Duodenal mucosa (tissue), 2 donors: Measurements from ENCODE around the gene FLT3LG.

ENCODE experiments used
- H3K27ac ChIP-seq: one replicate; pipeline ENCODE4 v1.7.0; 2013; ENCODE audit warnings: low read depth, low read length
- H3K27me3 ChIP-seq, 2 donors: one replicate each; pipeline ENCODE4 v1.7.0; 2013; ENCODE audit warnings: low read length in 2 of 2, control low read depth in 1 of 2; ENCODE audit not compliant: insufficient read depth in 2 of 2, control insufficient read depth in 1 of 2
- H3K36me3 ChIP-seq, 2 donors: one replicate each; pipeline ENCODE4 v1.7.0; 2013; ENCODE audit warnings: low read length in 2 of 2, control low read depth in 1 of 2; ENCODE audit not compliant: insufficient read depth in 2 of 2, control insufficient read depth in 1 of 2
- H3K4me1 ChIP-seq, 2 donors: one replicate each; pipeline ENCODE4 v1.7.0; 2013; ENCODE audit warnings: low read length in 2 of 2, control low read depth in 1 of 2; ENCODE audit not compliant: insufficient read depth in 2 of 2, control insufficient read depth in 1 of 2
- H3K4me3 ChIP-seq, 2 donors: one replicate each; pipeline ENCODE4 v1.7.0; 2013; ENCODE audit warnings: low read length in 2 of 2, low read depth in 1 of 2
- H3K9ac ChIP-seq, 2 donors: one replicate each; pipeline ENCODE4 v1.7.0; 2013; ENCODE audit warnings: low read length in 2 of 2, low read depth in 1 of 2
- H3K9me3 ChIP-seq, 2 donors: one replicate each; pipeline ENCODE4 v1.7.0; 2013; ENCODE audit warnings: low read length in 2 of 2, control low read depth in 1 of 2; ENCODE audit not compliant: control insufficient read depth in 1 of 2

Gene FLT3LG

DNA sequence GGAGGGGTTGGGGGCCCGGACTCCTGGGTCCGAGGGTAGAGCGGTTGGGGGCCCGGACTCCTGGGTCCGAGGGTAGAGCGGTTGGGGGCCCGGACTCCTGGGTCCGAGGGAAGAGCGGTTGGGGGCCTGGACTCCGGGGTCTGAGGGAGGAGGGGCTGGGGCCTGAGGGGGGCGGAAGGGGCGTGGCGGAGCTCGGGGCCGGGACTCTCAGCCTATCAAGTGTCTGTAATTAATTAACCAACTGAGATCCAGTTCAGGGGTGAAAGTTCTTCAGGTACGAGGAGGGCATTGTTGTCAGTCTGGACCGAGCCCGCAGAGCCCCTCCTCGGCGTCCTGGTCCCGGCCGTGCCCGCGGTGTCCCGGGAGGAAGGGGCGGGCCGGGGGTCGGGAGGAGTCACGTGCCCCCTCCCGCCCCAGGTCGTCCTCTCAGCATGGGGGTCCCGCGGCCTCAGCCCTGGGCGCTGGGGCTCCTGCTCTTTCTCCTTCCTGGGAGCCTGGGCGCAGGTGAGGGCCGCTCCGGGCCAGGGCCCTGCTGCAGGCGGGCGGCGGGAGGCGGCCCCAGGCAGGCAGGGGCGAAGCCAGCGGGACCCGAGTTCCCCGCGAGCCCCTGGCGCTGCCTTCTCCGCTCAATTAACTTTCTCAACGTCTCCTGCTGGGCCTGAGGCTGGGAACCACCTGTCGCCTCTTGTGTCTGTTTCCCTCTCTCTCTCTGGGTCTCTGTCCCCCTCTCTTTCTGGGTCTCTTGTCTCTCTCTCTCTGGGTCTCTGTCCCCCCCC is 39.1 kb downstream of the FLT3LG start:
- peak overlapping the region; percentile 78 for H3K27ac ChIP-seq

DNA sequence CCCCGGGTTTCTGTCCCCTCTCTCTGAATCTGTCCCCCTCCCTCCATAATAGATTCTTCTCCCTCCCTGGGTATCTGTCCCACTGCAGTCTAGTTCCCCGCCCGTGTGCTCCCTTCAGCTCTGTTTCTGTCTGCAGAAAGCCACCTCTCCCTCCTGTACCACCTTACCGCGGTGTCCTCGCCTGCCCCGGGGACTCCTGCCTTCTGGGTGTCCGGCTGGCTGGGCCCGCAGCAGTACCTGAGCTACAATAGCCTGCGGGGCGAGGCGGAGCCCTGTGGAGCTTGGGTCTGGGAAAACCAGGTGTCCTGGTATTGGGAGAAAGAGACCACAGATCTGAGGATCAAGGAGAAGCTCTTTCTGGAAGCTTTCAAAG is 39.7 kb downstream of the FLT3LG start:
- Histone ChIP-seq H3K36me3 (peaks cover 0 to 9% of the 10 kb centered on the region in 2 donors), H3K4me1 (peaks cover 10 to 42% of the 10 kb centered on the region in 2 donors), H3K27me3 (no peaks in the 10 kb centered on the region), H3K27ac (peak overlapping the region; percentile 58), H3K9ac (peak overlapping the region; percentile 64 to 73), H3K9me3 (no peaks in the 10 kb centered on the region), H3K4me3 (peak overlapping the region; percentile 78 to 83)

More for the DNA sequence above, 39.1 kb downstream of the FLT3LG start:
- Histone ChIP-seq H3K36me3 (peaks cover 0 to 9% of the 10 kb centered on the region in 2 donors), H3K27me3 (no peaks in the 10 kb centered on the region), H3K9ac (peak overlapping the region; percentile 64 to 73), H3K4me3 (peak overlapping the region; percentile 78 to 83), H3K9me3 (no peaks in the 10 kb centered on the region), H3K4me1 (peaks cover 10 to 42% of the 10 kb centered on the region in 2 donors)

DNA sequence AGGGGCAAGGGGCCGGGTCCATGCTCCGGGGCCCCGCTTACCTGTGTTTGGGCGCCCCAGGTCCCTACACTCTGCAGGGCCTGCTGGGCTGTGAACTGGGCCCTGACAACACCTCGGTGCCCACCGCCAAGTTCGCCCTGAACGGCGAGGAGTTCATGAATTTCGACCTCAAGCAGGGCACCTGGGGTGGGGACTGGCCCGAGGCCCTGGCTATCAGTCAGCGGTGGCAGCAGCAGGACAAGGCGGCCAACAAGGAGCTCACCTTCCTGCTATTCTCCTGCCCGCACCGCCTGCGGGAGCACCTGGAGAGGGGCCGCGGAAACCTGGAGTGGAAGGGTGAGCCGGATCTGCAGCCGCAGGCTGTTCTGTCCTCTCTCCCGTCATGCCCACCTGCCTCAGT is 40.1 kb downstream of the FLT3LG start:
- Histone ChIP-seq H3K36me3 (peaks cover 0 to 9% of the 10 kb centered on the region in 2 donors), H3K27ac (peak overlapping the region; percentile 58), H3K4me1 (peaks cover 10 to 42% of the 10 kb centered on the region in 2 donors), H3K9ac (peak overlapping the region; percentile 64 to 73), H3K4me3 (peak overlapping the region; percentile 78 to 83), H3K9me3 (no peaks in the 10 kb centered on the region), H3K27me3 (no peaks in the 10 kb centered on the region)

DNA sequence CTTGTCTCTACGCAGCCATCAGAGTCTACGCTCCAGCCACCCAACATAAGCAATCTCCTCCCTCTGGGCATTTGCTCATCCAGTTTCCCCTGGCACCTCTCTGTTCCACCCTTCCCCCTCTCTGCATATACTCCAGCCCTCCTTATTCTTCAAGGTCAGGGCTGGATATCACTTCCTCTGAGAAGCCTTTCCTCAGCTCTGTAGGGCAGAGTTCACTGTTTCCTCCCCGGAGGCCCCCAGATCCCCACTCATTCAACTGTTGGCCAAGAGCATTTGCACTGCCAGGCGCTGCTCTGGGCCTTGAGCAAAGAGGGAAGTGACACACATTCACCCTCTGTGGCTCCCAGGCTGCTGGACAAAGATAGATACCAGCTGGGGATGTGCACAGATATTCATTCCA is 41.8 kb downstream of the FLT3LG start:
- H3K9ac ChIP-seq, result peak overlapping the region; percentile 21 to 54
- no peaks in the 10 kb centered on the region for H3K27me3 ChIP-seq
- peak overlapping the region; percentile 37 to 64 for H3K4me3 ChIP-seq
- H3K36me3 ChIP-seq, result peaks cover 0 to 14% of the 10 kb centered on the region in 2 donors
- peaks cover 10 to 42% of the 10 kb centered on the region in 2 donors for H3K4me1 ChIP-seq
- H3K9me3 ChIP-seq, result no peaks in the 10 kb centered on the region
- no peak overlapping the region for H3K27ac ChIP-seq

DNA sequence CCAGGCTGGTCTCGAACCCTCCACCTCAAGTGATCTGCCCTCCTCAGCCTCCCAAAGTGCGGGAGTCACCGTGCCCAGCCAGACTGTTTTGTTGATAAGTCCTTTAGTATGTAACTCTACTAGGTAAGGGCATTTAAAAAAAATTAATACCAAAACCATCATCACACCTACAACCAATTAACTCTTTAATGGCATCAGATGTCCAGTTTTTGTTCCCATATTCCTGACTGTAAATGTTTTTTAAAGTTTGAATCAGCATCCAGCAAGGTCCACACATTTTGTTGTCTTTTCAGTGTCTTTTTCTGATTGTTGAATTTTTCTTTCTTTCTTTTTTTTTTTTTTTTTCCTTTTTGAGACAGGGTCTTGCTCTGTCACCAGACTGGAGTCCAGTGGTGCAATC is 44.0 kb downstream of the FLT3LG start:
- no peak overlapping the region for H3K4me3 ChIP-seq
- H3K9me3 ChIP-seq, result no peaks in the 10 kb centered on the region
- H3K27me3 ChIP-seq, result no peaks in the 10 kb centered on the region
- H3K36me3 ChIP-seq, result peaks cover 0 to 29% of the 10 kb centered on the region in 2 donors
- H3K27ac ChIP-seq, result no peak overlapping the region
- peaks cover 0 to 24% of the 10 kb centered on the region in 2 donors for H3K4me1 ChIP-seq
- no peak overlapping the region for H3K9ac ChIP-seq

DNA sequence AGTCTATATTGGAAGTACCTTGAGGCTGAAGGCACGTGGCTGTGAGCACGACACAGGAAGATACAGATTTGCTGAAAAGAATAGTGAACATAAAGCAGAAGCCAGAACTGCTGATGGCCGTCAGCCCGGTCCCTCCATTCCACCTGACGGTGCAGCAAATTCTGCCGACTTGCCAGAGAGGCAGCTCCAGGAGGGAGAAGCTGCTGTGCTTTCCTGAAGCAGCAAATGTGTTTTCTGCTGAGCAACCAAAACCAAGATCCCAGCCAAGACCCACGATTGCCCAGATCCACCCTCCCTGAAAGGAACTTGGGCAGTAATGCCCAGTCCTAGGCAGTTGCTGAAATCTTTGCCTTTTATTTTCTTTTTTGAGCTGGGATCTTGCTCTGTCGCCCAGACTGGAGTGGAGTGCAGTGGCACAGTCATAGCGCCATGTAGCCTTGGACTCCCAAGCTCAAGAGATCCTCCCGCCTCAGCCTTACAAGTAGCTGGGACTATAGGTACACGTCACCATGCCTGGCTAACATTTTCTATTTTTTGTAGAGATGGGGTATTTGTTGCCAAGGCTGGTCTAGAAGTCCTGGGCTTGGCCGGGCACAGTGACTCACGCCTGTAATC is 46.8 kb downstream of the FLT3LG start:
- H3K4me3 ChIP-seq, result no peak overlapping the region
- H3K9me3 ChIP-seq, result no peaks in the 10 kb centered on the region
- no peak overlapping the region for H3K27ac ChIP-seq
- no peaks in the 10 kb centered on the region for H3K27me3 ChIP-seq
- H3K9ac ChIP-seq, result no peak overlapping the region
- H3K36me3 ChIP-seq, result peaks cover 12 to 43% of the 10 kb centered on the region in 2 donors
- peaks cover 0 to 8% of the 10 kb centered on the region in 2 donors for H3K4me1 ChIP-seq

DNA sequence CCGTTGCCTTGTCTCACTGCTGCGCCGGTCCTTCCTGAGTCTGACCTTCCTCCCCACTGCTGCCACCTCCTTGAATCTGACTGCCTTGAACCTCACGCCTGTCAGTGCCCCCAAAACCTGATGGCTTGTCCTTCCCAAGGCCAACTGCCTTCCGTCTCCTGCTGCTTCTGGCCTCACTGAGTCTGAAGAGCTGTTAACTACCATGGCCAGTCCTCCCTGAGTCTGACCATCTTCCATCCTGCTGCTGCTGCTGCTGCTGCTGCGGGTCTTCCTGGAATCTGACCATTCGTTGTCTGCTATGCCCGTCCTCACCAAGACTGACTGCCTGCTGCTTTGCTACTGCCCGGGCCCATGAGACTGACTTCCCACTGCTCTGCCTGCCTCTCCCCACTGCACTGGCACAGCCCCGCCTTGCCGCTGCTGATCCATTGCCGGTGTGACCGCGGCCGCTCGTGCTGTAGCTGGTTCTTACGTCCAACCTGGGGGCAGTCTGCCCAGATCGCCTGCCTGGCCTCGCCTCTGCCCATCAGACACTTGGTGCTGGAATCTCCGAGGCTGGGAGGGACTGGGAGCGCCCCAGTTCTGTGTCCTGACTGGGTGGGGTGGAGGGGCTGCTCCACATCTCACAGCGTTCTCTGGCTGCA is 50.9 kb downstream of the FLT3LG start:
- Histone ChIP-seq H3K27me3 (no peaks in the 10 kb centered on the region), H3K27ac (no peak overlapping the region)

DNA sequence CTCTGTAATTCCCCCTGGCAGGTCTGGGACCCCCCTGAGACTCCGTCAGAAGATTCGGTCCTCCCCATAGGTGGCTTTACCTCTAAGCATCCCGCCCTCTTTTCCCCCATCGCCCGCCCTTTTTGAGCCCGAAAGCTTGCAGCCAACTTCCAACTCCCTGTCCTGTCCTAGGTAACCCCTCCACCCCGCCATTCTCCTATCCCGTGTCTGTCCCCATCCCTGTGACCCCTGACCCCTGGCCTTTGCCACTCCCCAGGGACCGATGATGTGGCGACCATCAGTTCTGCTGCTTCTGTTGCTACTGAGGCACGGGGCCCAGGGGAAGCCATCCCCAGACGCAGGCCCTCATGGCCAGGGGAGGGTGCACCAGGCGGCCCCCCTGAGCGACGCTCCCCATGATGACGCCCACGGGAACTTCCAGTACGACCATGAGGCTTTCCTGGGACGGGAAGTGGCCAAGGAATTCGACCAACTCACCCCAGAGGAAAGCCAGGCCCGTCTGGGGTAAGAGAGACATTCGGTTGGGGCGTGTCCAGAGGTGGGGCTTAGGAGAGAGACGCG is 54.3 kb downstream of the FLT3LG start:
- H3K27me3 ChIP-seq, result no peaks in the 10 kb centered on the region
- H3K9ac ChIP-seq, result no peak overlapping the region
- H3K4me3 ChIP-seq, result peak overlapping the region; percentile 55 to 59
- H3K27ac ChIP-seq, result no peak overlapping the region
- peaks cover 20 to 54% of the 10 kb centered on the region in 2 donors for H3K36me3 ChIP-seq
- H3K4me1 ChIP-seq, result peaks cover 5 to 11% of the 10 kb centered on the region in 2 donors
- H3K9me3 ChIP-seq, result no peaks in the 10 kb centered on the region

More for the DNA sequence above, 50.9 kb downstream of the FLT3LG start:
- Histone ChIP-seq H3K4me3 (no peak overlapping the region), H3K9ac (no peak overlapping the region), H3K4me1 (peaks cover 5 to 8% of the 10 kb centered on the region in 2 donors), H3K9me3 (no peaks in the 10 kb centered on the region), H3K36me3 (peaks cover 16 to 58% of the 10 kb centered on the region in 2 donors)

DNA sequence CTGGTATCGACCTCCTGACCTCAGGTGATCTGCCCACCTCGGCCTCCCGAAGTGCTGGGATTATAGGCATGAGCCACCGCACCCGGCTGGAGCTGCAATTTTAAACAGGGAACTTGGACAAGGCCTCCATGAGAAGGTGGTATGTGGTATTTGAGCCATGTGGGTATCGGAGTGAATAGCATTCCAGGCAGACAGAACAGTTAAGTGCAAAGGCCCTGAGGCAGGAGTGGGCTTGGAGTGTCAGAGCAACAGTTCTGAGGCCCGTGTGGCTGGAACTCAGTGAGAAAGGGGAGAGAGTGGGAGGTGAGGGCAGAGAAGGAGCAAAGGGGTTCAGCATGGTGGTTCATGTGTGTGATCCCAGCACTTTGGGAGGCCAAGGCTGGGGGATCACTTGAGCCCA is 56.7 kb downstream of the FLT3LG start:
- H3K27me3 ChIP-seq, result no peaks in the 10 kb centered on the region
- H3K9me3 ChIP-seq, result no peaks in the 10 kb centered on the region
- H3K36me3 ChIP-seq, result peaks cover 9 to 53% of the 10 kb centered on the region in 2 donors
- H3K9ac ChIP-seq, result no peak overlapping the region
- no peak overlapping the region for H3K27ac ChIP-seq
- H3K4me1 ChIP-seq, result peaks cover 5 to 20% of the 10 kb centered on the region in 2 donors
- H3K4me3 ChIP-seq, result no peak overlapping the region
